ENCODE results near the gene LAPTM4A. TPM values are rescaled to one million over a fixed set of nuclear protein-coding genes. Genes with fewer than 3 reads are reported as not detected.

Gene LAPTM4A
- total RNA-seq, 1 experiment from 2014 or later = 123 TPM

- in situ Hi-C loops (cut with HindIII; ENCODE audit: low pct_unique_long_range_greater_than_20kb, low sequenced_read_pairs) = no loop called here
These were observed 29.0 kb upstream of the LAPTM4A start for GRCh38 chr2:20080428-20080827.

GRCh38 chr2:20079546-20080115, 28.2 kb upstream of the LAPTM4A start:
- Histone ChIP-seq H3K9me3 (ENCODE audit: control insufficient read depth, insufficient read depth, low read depth, low read length) (no peaks in the 10 kb centered on the region), H3K27ac (ENCODE audit: low read length) (no peak overlapping the region), H3K36me3 (ENCODE audit: control insufficient read depth, insufficient read depth, low read length) (no peaks in the 10 kb centered on the region), H3K4me3 (ENCODE audit: low read depth in 2 of 2, low read length in 2 of 2) (no peak overlapping the region), H3K4me1 (ENCODE audit: control insufficient read depth, insufficient read depth, low read length) (no peaks in the 10 kb centered on the region), H3K27me3 (ENCODE audit: control insufficient read depth, insufficient read depth, low read length) (no peaks in the 10 kb centered on the region)
- intact Hi-C loops (cut with micrococcal nuclease; ENCODE audit: unreplicated experiment) (no loop called here), in situ Hi-C loops (cut with HindIII; ENCODE audit: low pct_unique_long_range_greater_than_20kb, low sequenced_read_pairs) (no loop called here)
- no TSS peak for BruUV-seq (replicated peaks)
- TF ChIP-seq TCF7L2 (IDR thresholded peaks at IDR 0.05; ENCODE audit: low read depth, low read length) (no peak), POLR2AphosphoS5 (IDR thresholded peaks at IDR 0.05; ENCODE audit: low read depth, low read length) (no peak), REST (IDR thresholded peaks at IDR 0.05; ENCODE audit: insufficient read depth in 1 of 2, low read depth in 2 of 2, low read length in 1 of 2) (no peak), SIN3A (IDR thresholded peaks at IDR 0.05; ENCODE audit: borderline replicate concordance, insufficient read depth, low read depth, low read length) (no peak), CTCF (IDR thresholded peaks at IDR 0.05) (no peak)
- no peak for DNase-seq (ENCODE audit: low read depth, low spot score)
- ATAC-seq = no peak
- ChIA-PET CTCF (no interaction called here), POLR2A (interaction anchor here (1.0 kb wide), 1 partner anchor 8 kb away, joined by 5 read pairs; no protein-coding TSS in a partner anchor)

More at GRCh38 chr2:20080428-20080827, 29.0 kb upstream of the LAPTM4A start:
- intact Hi-C loops (cut with micrococcal nuclease; ENCODE audit: unreplicated experiment) = no loop called here
- Histone ChIP-seq H3K27ac (ENCODE audit: low read length) (no peak overlapping the region), H3K4me3 (ENCODE audit: low read depth in 2 of 2, low read length in 2 of 2) (no peak overlapping the region), H3K27me3 (ENCODE audit: control insufficient read depth, insufficient read depth, low read length) (no peaks in the 10 kb centered on the region), H3K4me1 (ENCODE audit: control insufficient read depth, insufficient read depth, low read length) (no peaks in the 10 kb centered on the region), H3K36me3 (ENCODE audit: control insufficient read depth, insufficient read depth, low read length) (no peaks in the 10 kb centered on the region), H3K9me3 (ENCODE audit: control insufficient read depth, insufficient read depth, low read depth, low read length) (no peaks in the 10 kb centered on the region)
- DNase-seq (ENCODE audit: low read depth, low spot score) (no peak), ATAC-seq (no peak)
- ChIA-PET CTCF (no interaction called here), POLR2A (no interaction called here)
- TF ChIP-seq POLR2AphosphoS5 (IDR thresholded peaks at IDR 0.05; ENCODE audit: low read depth, low read length) (no peak), REST (IDR thresholded peaks at IDR 0.05; ENCODE audit: insufficient read depth in 1 of 2, low read depth in 2 of 2, low read length in 1 of 2) (no peak), TCF7L2 (IDR thresholded peaks at IDR 0.05; ENCODE audit: low read depth, low read length) (no peak), SIN3A (IDR thresholded peaks at IDR 0.05; ENCODE audit: borderline replicate concordance, insufficient read depth, low read depth, low read length) (no peak), CTCF (IDR thresholded peaks at IDR 0.05) (no peak)
- no TSS peak for BruUV-seq (replicated peaks)
